NCI-H128 (cell line): Measurements from ENCODE around the gene PLXNB1.

Experiments used
- DNase-seq: peaks from one replicate; lab custom pipeline; 2025; ENCODE audit not compliant: unreplicated experiment; lab: John Stamatoyannopoulos, UW

The PLXNB1 gene

GRCh38 chr3:48419597-48419996 is 10.3 kb downstream of the PLXNB1 start:
- no peak for DNase-seq

- no peak for DNase-seq
Observed at GRCh38 chr3:48419149-48419548, 10.7 kb downstream of the PLXNB1 start.

- no peak for DNase-seq
Observed at GRCh38 chr3:48418651-48419050, 11.2 kb downstream of the PLXNB1 start.

- no peak for DNase-seq
Observed at GRCh38 chr3:48418140-48418539, 11.7 kb downstream of the PLXNB1 start.

- no peak for DNase-seq
Observed at GRCh38 chr3:48417529-48418108, 12.3 kb downstream of the PLXNB1 start.

GRCh38 chr3:48416546-48416945 is 13.3 kb downstream of the PLXNB1 start:
- DNase-seq: no peak

GRCh38 chr3:48416091-48416505 is 13.8 kb downstream of the PLXNB1 start:
- DNase-seq: no peak

GRCh38 chr3:48415251-48415953 is 14.5 kb downstream of the PLXNB1 start:
- no peak for DNase-seq

GRCh38 chr3:48414376-48415250 is 15.3 kb downstream of the PLXNB1 start:
- DNase-seq: no peak

GRCh38 chr3:48413611-48414010 is 16.3 kb downstream of the PLXNB1 start:
- DNase-seq: no peak

- no peak for DNase-seq
Observed at GRCh38 chr3:48413086-48413485, 16.8 kb downstream of the PLXNB1 start.

GRCh38 chr3:48412375-48413001 is 17.4 kb downstream of the PLXNB1 start:
- no peak for DNase-seq

- no peak for DNase-seq
Observed at GRCh38 chr3:48411606-48412374, 18.1 kb downstream of the PLXNB1 start.

- no peak for DNase-seq
Observed at GRCh38 chr3:48411041-48411588, 18.8 kb downstream of the PLXNB1 start.

GRCh38 chr3:48410205-48411040 is 19.5 kb downstream of the PLXNB1 start:
- no peak for DNase-seq

- no peak for DNase-seq
Observed at GRCh38 chr3:48409291-48410201, 20.3 kb downstream of the PLXNB1 start.

- no peak for DNase-seq
Observed at GRCh38 chr3:48408823-48409281, 21.0 kb downstream of the PLXNB1 start.

GRCh38 chr3:48407542-48408099 is 22.3 kb downstream of the PLXNB1 start:
- no peak for DNase-seq
